ENCODE results near the gene MSS51. TPM values are rescaled to one million over a fixed set of nuclear protein-coding genes. Genes with fewer than 3 reads are reported as not detected.

Gene MSS51
- total and polyA plus RNA-seq, 4 experiments from 2014 or later: 0.26 to 6.2 (median 5.0) TPM; not detected in 1

- intact Hi-C loops (cut with micrococcal nuclease): loop anchor here (1.0 to 5.0 kb wide), 6 partner anchors 57 to 317 kb away; partner anchors contain the start of genes CFAP70, DNAJC9, ECD and FAM149B1
- Histone ChIP-seq H3K27me3 (ENCODE audit: insufficient read depth, low read length) (no peaks in the 10 kb centered on the region), H3K4me3 (ENCODE audit: low read length in 2 of 2) (peak overlapping the region; percentile 59 to 82), H3K9me3 (ENCODE audit: control insufficient read depth in 1 of 2, low read length in 2 of 2) (no peaks in the 10 kb centered on the region), H3K36me3 (ENCODE audit: insufficient read depth, low read length) (no peaks in the 10 kb centered on the region), H3K4me1 (ENCODE audit: insufficient read depth, low read length) (peaks cover 39% of the 10 kb centered on the region), H3K27ac (ENCODE audit: low read depth, low read length) (peak overlapping the region; percentile 98)
- POLR2A ChIA-PET (ENCODE audit: partially characterized antibody): interaction anchor here (1.0 to 3.3 kb wide), 6 partner anchors 15 to 246 kb away, joined by 3 to 34 read pairs (median 12); partner anchors contain the start of genes CFAP70, DNAJC9 and PPP3CB
- no peaks in the 10 kb centered on the region for H3K9me3 Mint-ChIP-seq
- peaks cover 0 to 2% of the 10 kb centered on the region in 2 donors for H3K27me3 Mint-ChIP-seq
- peak in 1 of 5 donors; percentile 22 for DNase-seq
- peak overlapping the region; percentile 87 to 97 (median 91) for H3K4me3 Mint-ChIP-seq
- CTCF ChIA-PET (ENCODE audit: partially characterized antibody): interaction anchor here (1.0 kb wide), 1 partner anchor 81 kb away, joined by 3 read pairs; no protein-coding TSS in a partner anchor
- peak overlapping the region; percentile 73 to 93 (median 88) for H3K27ac Mint-ChIP-seq
- peaks cover 5 to 19% of the 10 kb centered on the region in 2 donors for H3K36me3 Mint-ChIP-seq
- H3K4me1 Mint-ChIP-seq: peaks cover 31 to 52% (median 41%) of the 10 kb centered on the region in 4 donors
These were observed 19.0 kb downstream of the MSS51 start for GRCh38 chr10:73414230-73414945.

GRCh38 chr10:73413528-73414229 lies 19.7 kb downstream of the MSS51 start, which contains the start of gene ANXA7:
Gene ANXA7 (minus strand): TSS chr10:73414058. CDS start chr10:73400856, 13,202 bp downstream.
- peak within 1 kb of the TSS; percentile 88 to 98 (median 93) for H3K27ac Mint-ChIP-seq
- no peaks in the 10 kb centered on the region for H3K9me3 ChIP-seq (ENCODE audit: control insufficient read depth in 1 of 2, low read length in 2 of 2)
- intact Hi-C loops (cut with micrococcal nuclease): loop anchor here (1.0 to 5.0 kb wide), 6 partner anchors 56 to 316 kb away; partner anchors contain the start of genes CFAP70, DNAJC9, ECD and FAM149B1
- H3K36me3 Mint-ChIP-seq: peaks cover 5 to 19% of the 10 kb centered on the region in 2 donors
- peaks cover 46% of the 10 kb centered on the region for H3K4me1 ChIP-seq (ENCODE audit: insufficient read depth, low read length)
- peak within 1 kb of the TSS; percentile 98 for H3K27ac ChIP-seq (ENCODE audit: low read depth, low read length)
- no peaks in the 10 kb centered on the region for H3K9me3 Mint-ChIP-seq
- no peaks in the 10 kb centered on the region for H3K27me3 ChIP-seq (ENCODE audit: insufficient read depth, low read length)
- peaks cover 0 to 2% of the 10 kb centered on the region in 2 donors for H3K27me3 Mint-ChIP-seq
- H3K4me3 ChIP-seq (ENCODE audit: low read length in 2 of 2): peak within 1 kb of the TSS; percentile 59 to 82
- peak within 1 kb of the TSS; percentile 91 to 99 (median 97) for H3K4me3 Mint-ChIP-seq
- CTCF ChIA-PET (ENCODE audit: partially characterized antibody): interaction anchor here (0.6 to 1.0 kb wide), 3 partner anchors 16 to 230 kb away, joined by 3 read pairs; no protein-coding TSS in a partner anchor
- peak; percentile 85 to 93 (median 88) for DNase-seq
- no peaks in the 10 kb centered on the region for H3K36me3 ChIP-seq (ENCODE audit: insufficient read depth, low read length)
- H3K4me1 Mint-ChIP-seq: peaks cover 38 to 59% (median 48%) of the 10 kb centered on the region in 4 donors
- POLR2A ChIA-PET (ENCODE audit: partially characterized antibody): interaction anchor here (0.5 to 3.3 kb wide), 16 partner anchors 10 to 317 kb away, joined by 3 to 34 read pairs (median 4); partner anchors contain the start of genes CFAP70, DNAJC9, P4HA1 and PPP3CB

- ChIA-PET POLR2A (ENCODE audit: partially characterized antibody) (interaction anchor here (0.5 to 3.3 kb wide), 17 partner anchors 10 to 359 kb away, joined by 3 to 34 read pairs (median 4); partner anchors contain the start of genes CFAP70, DNAJC9, P4HA1 and PPP3CB), CTCF (ENCODE audit: partially characterized antibody) (interaction anchor here (0.6 to 0.7 kb wide), 3 partner anchors 9 to 231 kb away, joined by 3 read pairs; no protein-coding TSS in a partner anchor)
- Histone ChIP-seq H3K4me1 (ENCODE audit: insufficient read depth, low read length) (peaks cover 48% of the 10 kb centered on the region), H3K4me3 (ENCODE audit: low read length in 2 of 2) (peak overlapping the region; percentile 59 to 82), H3K27me3 (ENCODE audit: insufficient read depth, low read length) (no peaks in the 10 kb centered on the region), H3K9me3 (ENCODE audit: control insufficient read depth in 1 of 2, low read length in 2 of 2) (no peaks in the 10 kb centered on the region), H3K27ac (ENCODE audit: low read depth, low read length) (peak overlapping the region; percentile 98), H3K36me3 (ENCODE audit: insufficient read depth, low read length) (no peaks in the 10 kb centered on the region)
- intact Hi-C loops (cut with micrococcal nuclease): loop anchor here (5.0 kb wide), 4 partner anchors 56 to 316 kb away; partner anchors contain the start of genes CFAP70, ECD, FAM149B1 and P4HA1
- Mint-ChIP-seq H3K9me3 (no peaks in the 10 kb centered on the region), H3K27ac (peak overlapping the region; percentile 86 to 98 (median 93)), H3K4me1 (peaks cover 38 to 61% (median 49%) of the 10 kb centered on the region in 4 donors), H3K36me3 (peaks cover 5 to 19% of the 10 kb centered on the region in 2 donors), H3K4me3 (peak overlapping the region; percentile 91 to 99 (median 97)), H3K27me3 (peaks cover 0 to 2% of the 10 kb centered on the region in 2 donors)
- DNase-seq: peak in 4 of 5 donors; percentile 60 to 72 (median 64)
These were observed 20.2 kb downstream of the MSS51 start for GRCh38 chr10:73413108-73413527.

- Histone ChIP-seq H3K9me3 (ENCODE audit: control insufficient read depth in 1 of 2, low read length in 2 of 2) (no peaks in the 10 kb centered on the region), H3K27me3 (ENCODE audit: insufficient read depth, low read length) (no peaks in the 10 kb centered on the region), H3K4me3 (ENCODE audit: low read length in 2 of 2) (no peak overlapping the region), H3K36me3 (ENCODE audit: insufficient read depth, low read length) (no peaks in the 10 kb centered on the region), H3K27ac (ENCODE audit: low read depth, low read length) (no peak overlapping the region), H3K4me1 (ENCODE audit: insufficient read depth, low read length) (peaks cover 56% of the 10 kb centered on the region)
- peaks cover 16 to 30% of the 10 kb centered on the region in 2 donors for H3K36me3 Mint-ChIP-seq
- no peak for DNase-seq
- peaks cover 0 to 2% (median 0%) of the 10 kb centered on the region in 8 donors for H3K9me3 Mint-ChIP-seq
- intact Hi-C loops (cut with micrococcal nuclease): loop anchor here (5.0 kb wide), 4 partner anchors 54 to 314 kb away; partner anchors contain the start of genes CFAP70, ECD, FAM149B1 and P4HA1
- ChIA-PET POLR2A (ENCODE audit: partially characterized antibody) (interaction anchor here (1.4 to 2.4 kb wide), 2 partner anchors 9 to 84 kb away, joined by 4 to 13 read pairs; partner anchors contain the start of gene PPP3CB), CTCF (ENCODE audit: partially characterized antibody) (interaction anchor here (0.7 kb wide), 1 partner anchor 378 kb away, joined by 4 read pairs; no protein-coding TSS in a partner anchor)
- peaks cover 50 to 82% (median 66%) of the 10 kb centered on the region in 4 donors for H3K4me1 Mint-ChIP-seq
- no peak overlapping the region for H3K27ac Mint-ChIP-seq
- peak overlapping the region in 7 of 8 donors; percentile 1 to 41 (median 18) for H3K4me3 Mint-ChIP-seq
- H3K27me3 Mint-ChIP-seq: peaks cover 0 to 2% of the 10 kb centered on the region in 2 donors
These were observed 22.5 kb downstream of the MSS51 start for GRCh38 chr10:73410897-73411296.

GRCh38 chr10:73408978-73409521 lies 24.3 kb downstream of the MSS51 start:
- no peaks in the 10 kb centered on the region for H3K27me3 Mint-ChIP-seq
- Histone ChIP-seq H3K36me3 (ENCODE audit: insufficient read depth, low read length) (no peaks in the 10 kb centered on the region), H3K27ac (ENCODE audit: low read depth, low read length) (no peak overlapping the region), H3K9me3 (ENCODE audit: control insufficient read depth in 1 of 2, low read length in 2 of 2) (no peaks in the 10 kb centered on the region), H3K4me3 (ENCODE audit: low read length in 2 of 2) (no peak overlapping the region), H3K4me1 (ENCODE audit: insufficient read depth, low read length) (peaks cover 56% of the 10 kb centered on the region), H3K27me3 (ENCODE audit: insufficient read depth, low read length) (no peaks in the 10 kb centered on the region)
- ChIA-PET CTCF (ENCODE audit: partially characterized antibody) (interaction anchor here (1.4 kb wide), 1 partner anchor 11 kb away, joined by 3 read pairs; no protein-coding TSS in a partner anchor), POLR2A (ENCODE audit: partially characterized antibody) (no interaction called here)
- peaks cover 44 to 79% (median 61%) of the 10 kb centered on the region in 4 donors for H3K4me1 Mint-ChIP-seq
- H3K27ac Mint-ChIP-seq: no peak overlapping the region
- peaks cover 16 to 28% of the 10 kb centered on the region in 2 donors for H3K36me3 Mint-ChIP-seq
- peaks cover 0 to 2% (median 0%) of the 10 kb centered on the region in 8 donors for H3K9me3 Mint-ChIP-seq
- H3K4me3 Mint-ChIP-seq: peak overlapping the region in 4 of 8 donors; percentile 17 to 47 (median 28)
- intact Hi-C loops (cut with micrococcal nuclease): no loop called here
- no peak for DNase-seq

- H3K9me3 ChIP-seq (ENCODE audit: control insufficient read depth in 1 of 2, low read length in 2 of 2): no peaks in the 10 kb centered on the region
- intact Hi-C loops (cut with micrococcal nuclease): no loop called here
- DNase-seq: no peak
- POLR2A ChIA-PET (ENCODE audit: partially characterized antibody): no interaction called here
- Mint-ChIP-seq H3K9me3 (peaks cover 0 to 2% (median 0%) of the 10 kb centered on the region in 8 donors), H3K4me1 (peaks cover 45 to 84% (median 60%) of the 10 kb centered on the region in 4 donors), H3K4me3 (no peak overlapping the region), H3K27ac (no peak overlapping the region), H3K27me3 (no peaks in the 10 kb centered on the region), H3K36me3 (peaks cover 16 to 25% of the 10 kb centered on the region in 2 donors)
- no peak overlapping the region for H3K4me3 ChIP-seq (ENCODE audit: low read length in 2 of 2)
- H3K27ac ChIP-seq (ENCODE audit: low read depth, low read length): no peak overlapping the region
- H3K4me1 ChIP-seq (ENCODE audit: insufficient read depth, low read length): peaks cover 56% of the 10 kb centered on the region
- H3K36me3 ChIP-seq (ENCODE audit: insufficient read depth, low read length): no peaks in the 10 kb centered on the region
- no peaks in the 10 kb centered on the region for H3K27me3 ChIP-seq (ENCODE audit: insufficient read depth, low read length)
- CTCF ChIA-PET (ENCODE audit: partially characterized antibody): no interaction called here
These were observed 25.3 kb downstream of the MSS51 start for GRCh38 chr10:73408061-73408460.
